GM23248 (cell line): ENCODE measurements around the gene BRCA1. TPM values are rescaled to one million over a fixed set of nuclear protein-coding genes. Genes with fewer than 3 reads are reported as not detected.

ENCODE experiments used
- DNase-seq: peaks from one replicate; pipeline ENCODE4 v3.0.0-alpha.2; 2015
- H2AFZ ChIP-seq: fragments of 200-600 bp; sonication (generic); 2 replicates; pipeline ENCODE4 v1.6.1; 2016; ENCODE audit warnings: antibody characterized with exemption
- H3F3A ChIP-seq: fragments of 200-600 bp; sonication (generic); 2 replicates; pipeline ENCODE4 v1.6.1; 2016; ENCODE audit warnings: mild to moderate bottlenecking, antibody characterized with exemption, mixed run types; ENCODE audit not compliant: insufficient read depth
- H3K27ac ChIP-seq: fragments of 200-600 bp; sonication (generic); 2 replicates; pipeline ENCODE4 v1.5.1; 2016; ENCODE audit warnings: mild to moderate bottlenecking
- H3K27me3 ChIP-seq: fragments of 200-600 bp; sonication (generic); replicated peaks from 2 replicates; pipeline ENCODE4 v1.6.1; 2016; ENCODE audit warnings: mild to moderate bottlenecking; ENCODE audit not compliant: insufficient read depth
- H3K36me3 ChIP-seq: fragments of 200-600 bp; sonication (generic); 2 replicates; pipeline ENCODE4 v1.6.1; 2016; ENCODE audit warnings: low read depth, mild to moderate bottlenecking
- H3K4me1 ChIP-seq: fragments of 200-600 bp; sonication (generic); 2 replicates; pipeline ENCODE4 v1.6.1; 2016; ENCODE audit warnings: mild to moderate bottlenecking; ENCODE audit not compliant: insufficient read depth
- H3K4me2 ChIP-seq: fragments of 200-600 bp; sonication (generic); one replicate; pipeline ENCODE4 v1.6.1; 2016; ENCODE audit warnings: mild to moderate bottlenecking; ENCODE audit not compliant: unreplicated experiment
- H3K4me3 ChIP-seq: fragments of 200-600 bp; sonication (generic); 2 replicates; pipeline ENCODE4 v1.5.1; 2016; ENCODE audit warnings: mild to moderate bottlenecking
- H3K79me2 ChIP-seq: fragments of 200-600 bp; sonication (generic); 2 replicates; pipeline ENCODE4 v1.6.1; 2016; ENCODE audit warnings: mild to moderate bottlenecking; ENCODE audit not compliant: insufficient read depth
- H3K9ac ChIP-seq: fragments of 200-600 bp; sonication (generic); 2 replicates; pipeline ENCODE4 v1.6.1; 2016; ENCODE audit warnings: mild to moderate bottlenecking
- H3K9me2 ChIP-seq: fragments of 200-600 bp; sonication (generic); 2 replicates; pipeline ENCODE4 v1.6.1; 2016; ENCODE audit warnings: mixed run types, mild to moderate bottlenecking, moderate library complexity; ENCODE audit not compliant: insufficient read depth
- H3K9me3 ChIP-seq: fragments of 200-600 bp; sonication (generic); one replicate; pipeline ENCODE4 v1.6.1; 2017; ENCODE audit warnings: low read depth
- H4K20me1 ChIP-seq: fragments of 200-600 bp; sonication (generic); 2 replicates; pipeline ENCODE4 v1.6.0; 2016; ENCODE audit not compliant: insufficient read depth
- EZH2 ChIP-seq: fragments of 200-600 bp; sonication (generic); IDR thresholded peaks from 2 replicates; pipeline ENCODE4 v1.6.1; 2018; ENCODE audit warnings: antibody characterized with exemption, mild to moderate bottlenecking; ENCODE audit not compliant: insufficient read depth, poor library complexity, severe bottlenecking
- EZH2phosphoT487 ChIP-seq: fragments of 200-600 bp; sonication (generic); IDR thresholded peaks from 2 replicates; pipeline ENCODE4 v1.6.1; 2018; ENCODE audit warnings: antibody characterized with exemption, moderate library complexity, mild to moderate bottlenecking, low read depth; ENCODE audit not compliant: insufficient read depth
- WGBS, 2 experiments: methylation state at CpG; one replicate each; pipeline ENCODE4 v1.1.6; 2015 to 2017; ENCODE audit warnings: low lambda C conversion rate in 2 of 2, low coverage in 1 of 2; ENCODE audit errors: missing lambda C conversion rate in 2 of 2; 5-methylcytosine and 5-hydroxymethylcytosine counted together
- in situ Hi-C: fragments of 300-500 bp; cut with MboI; formaldehyde crosslinking; loops from 2 replicates; pipeline ENCODE4 v1.15.0; 2020
- polyA plus RNA-seq: library from polyadenylated mRNA; unstranded; fragments of >200 nt; fragmentation: Nextera tagmentation; extraction: Ambion mirVana; gene quantifications from 2 replicates; pipeline ENCODE4 v1.2.1, GENCODE V29; 2016
- total RNA-seq: library from RNA; depleted of rRNA; stranded (reverse); fragments of >200 nt; shearing (Covaris generic); gene quantifications from 2 replicates; pipeline ENCODE4 v1.2.3, GENCODE V29; 2014

The BRCA1 gene
- total and polyA plus RNA-seq, 2 experiments from 2014 or later = 12.7 to 13.6 TPM

- Histone ChIP-seq H3K9me2 (no peaks in the 10 kb centered on the region), H4K20me1 (no peaks in the 10 kb centered on the region), H3K4me3 (no peak overlapping the region), H3K27me3 (no peaks in the 10 kb centered on the region), H3K4me2 (no peak overlapping the region), H3K9me3 (no peaks in the 10 kb centered on the region), H2AFZ (no peak overlapping the region), H3F3A (no peaks in the 10 kb centered on the region), H3K36me3 (no peaks in the 10 kb centered on the region), H3K4me1 (no peaks in the 10 kb centered on the region), H3K79me2 (no peaks in the 10 kb centered on the region), H3K27ac (no peak overlapping the region), H3K9ac (no peak overlapping the region)
- WGBS, 2 experiments = 91 to 92% methylated on average over 16 to 17 of the region's 17 CpGs
- in situ Hi-C loops = loop anchor here (25.0 kb wide), 1 partner anchor 284 kb away; no protein-coding TSS in a partner anchor
- TF ChIP-seq EZH2phosphoT487 (no peak), EZH2 (no peak)
- no peak for DNase-seq
These were observed 96.8 kb downstream of the BRCA1 start for GRCh38 chr17:43028221-43028861.

GRCh38 chr17:43027091-43028032 is 97.8 kb downstream of the BRCA1 start:
- H3K36me3 ChIP-seq = no peaks in the 10 kb centered on the region
- 78 to 80% methylated on average over 7 to 9 of the region's 9 CpGs for WGBS, 2 experiments
- in situ Hi-C loops = loop anchor here (25.0 kb wide), 1 partner anchor 285 kb away; no protein-coding TSS in a partner anchor

GRCh38 chr17:43026595-43026994 is 98.6 kb downstream of the BRCA1 start:
- H3K27ac ChIP-seq = no peak overlapping the region
- no peaks in the 10 kb centered on the region for H3F3A ChIP-seq
- no peaks in the 10 kb centered on the region for H3K4me1 ChIP-seq
- H3K79me2 ChIP-seq = peaks cover 6% of the 10 kb centered on the region; the same call in 1 of the 2 replicates
- H3K9ac ChIP-seq = no peak overlapping the region
- no peak overlapping the region for H3K4me3 ChIP-seq
- H3K9me3 ChIP-seq = no peaks in the 10 kb centered on the region
- H3K9me2 ChIP-seq = no peaks in the 10 kb centered on the region
- H3K36me3 ChIP-seq = no peaks in the 10 kb centered on the region
- H3K4me2 ChIP-seq = no peak overlapping the region
- DNase-seq = no peak
- WGBS, 2 experiments = 82 to 85% methylated on average over 5 of the region's 5 CpGs
- TF ChIP-seq EZH2 = no peak
- no peak for TF ChIP-seq EZH2phosphoT487
- in situ Hi-C loops = loop anchor here (25.0 kb wide), 1 partner anchor 286 kb away; no protein-coding TSS in a partner anchor
- no peak overlapping the region for H2AFZ ChIP-seq
- H4K20me1 ChIP-seq = no peaks in the 10 kb centered on the region
- no peaks in the 10 kb centered on the region for H3K27me3 ChIP-seq

More at GRCh38 chr17:43027091-43028032, 97.8 kb downstream of the BRCA1 start:
- Histone ChIP-seq H3K79me2 (no peaks in the 10 kb centered on the region), H3K9ac (no peak overlapping the region), H3K9me3 (no peaks in the 10 kb centered on the region), H3K4me1 (no peaks in the 10 kb centered on the region), H2AFZ (no peak overlapping the region), H3K4me3 (no peak overlapping the region), H3K9me2 (no peaks in the 10 kb centered on the region), H4K20me1 (no peaks in the 10 kb centered on the region), H3F3A (no peaks in the 10 kb centered on the region), H3K4me2 (no peak overlapping the region), H3K27ac (no peak overlapping the region), H3K27me3 (no peaks in the 10 kb centered on the region)
- TF ChIP-seq EZH2phosphoT487 (no peak), EZH2 (no peak)
- DNase-seq = no peak

- in situ Hi-C loops = loop anchor here (25.0 kb wide), 1 partner anchor 286 kb away; no protein-coding TSS in a partner anchor
These were observed 99.2 kb downstream of the BRCA1 start for GRCh38 chr17:43025766-43026537.

More at GRCh38 chr17:43025766-43026537, 99.2 kb downstream of the BRCA1 start:
- no peak overlapping the region for H3K27ac ChIP-seq
- no peak for DNase-seq
- WGBS, 2 experiments = 59 to 60% methylated on average over 13 to 14 of the region's 16 CpGs
- TF ChIP-seq EZH2 (no peak), EZH2phosphoT487 (no peak)
- H3K9me3 ChIP-seq = no peaks in the 10 kb centered on the region
- H3K36me3 ChIP-seq = no peaks in the 10 kb centered on the region
- H3K27me3 ChIP-seq = no peaks in the 10 kb centered on the region
- no peaks in the 10 kb centered on the region for H3F3A ChIP-seq
- H3K4me2 ChIP-seq = no peak overlapping the region
- no peak overlapping the region for H2AFZ ChIP-seq
- H3K79me2 ChIP-seq = peaks cover 7% of the 10 kb centered on the region
- no peaks in the 10 kb centered on the region for H4K20me1 ChIP-seq
- H3K4me1 ChIP-seq = no peaks in the 10 kb centered on the region
- no peaks in the 10 kb centered on the region for H3K9me2 ChIP-seq
- no peak overlapping the region for H3K9ac ChIP-seq
- no peak overlapping the region for H3K4me3 ChIP-seq
